CD14-positive monocyte (primary cell): ENCODE measurements around the gene DOCK1. TPM values are rescaled to one million over a fixed set of nuclear protein-coding genes. Genes with fewer than 3 reads are reported as not detected.

Experiments used
- DNase-seq, 3 donors: peaks; one replicate each; pipeline ENCODE4 v3.0.0-alpha.2; 2011 to 2022
- H2AFZ ChIP-seq: 2 replicates; pipeline ENCODE4 v1.6.0; 2012; ENCODE audit warnings: mild to moderate bottlenecking, low read depth, low read length, inconsistent platforms; ENCODE audit not compliant: insufficient read depth, poor library complexity, severe bottlenecking
- H3K27ac ChIP-seq, 2 donors: 1 replicate in 1 of 2; 2 replicates in 1 of 2; pipeline ENCODE4 v1.5.1; 2012 to 2013; ENCODE audit warnings: low read length in 2 of 2, control low read depth in 1 of 2, inconsistent platforms in 1 of 2, low read depth in 1 of 2, mild to moderate bottlenecking in 1 of 2
- H3K27me3 ChIP-seq, 2 donors: one replicate each; pipeline versions ENCODE4 v1.6.0 to v1.6.1; 2011 to 2013; ENCODE audit warnings: low read length in 2 of 2; ENCODE audit not compliant: control insufficient read depth in 2 of 2, insufficient read depth in 2 of 2
- H3K36me3 ChIP-seq, 2 donors: replicated peaks in 1 of 2; 1 replicate in 1 of 2; 2 replicates in 1 of 2; pipeline versions ENCODE4 v1.5.1 to v1.6.1; 2012 to 2013; ENCODE audit warnings: low read length in 2 of 2, control low read depth in 1 of 2, inconsistent platforms in 1 of 2, mild to moderate bottlenecking in 1 of 2; ENCODE audit not compliant: insufficient read depth in 2 of 2, control insufficient read depth in 1 of 2
- H3K4me1 ChIP-seq, 2 donors: 1 replicate in 1 of 2; 2 replicates in 1 of 2; pipeline versions ENCODE4 v1.5.1 to v1.6.1; 2012 to 2013; ENCODE audit warnings: low read length in 2 of 2, control low read depth in 1 of 2, inconsistent platforms in 1 of 2, mild to moderate bottlenecking in 1 of 2, moderate library complexity in 1 of 2; ENCODE audit not compliant: insufficient read depth in 2 of 2, control insufficient read depth in 1 of 2
- H3K4me2 ChIP-seq: replicated peaks from 2 replicates; pipeline ENCODE3; 2012; ENCODE audit warnings: low read length, moderate library complexity, mild to moderate bottlenecking; ENCODE audit not compliant: poor library complexity, severe bottlenecking; ENCODE audit errors: extremely low read depth
- H3K4me3 ChIP-seq, 3 experiments: fragments of 200-600 bp in 1 of 3; sonication (generic) in 1 of 3; replicated peaks in 1 of 3; 1 replicate in 2 of 3; 2 replicates in 1 of 3; pipeline ENCODE4 v1.5.1; 2011 to 2013; ENCODE audit warnings: low read length in 3 of 3, mild to moderate bottlenecking in 3 of 3, control low read depth in 2 of 3, low read depth in 2 of 3, inconsistent platforms in 1 of 3, moderate library complexity in 1 of 3
- H3K79me2 ChIP-seq: 2 replicates; pipeline ENCODE4 v1.6.0; 2012; ENCODE audit warnings: mild to moderate bottlenecking, control low read depth, inconsistent platforms, low read length, moderate library complexity; ENCODE audit not compliant: insufficient read depth
- H3K9ac ChIP-seq: 2 replicates; pipeline ENCODE4 v1.6.0; 2017; ENCODE audit warnings: low read length, mild to moderate bottlenecking; ENCODE audit not compliant: insufficient read depth, poor library complexity, severe bottlenecking
- H3K9me3 ChIP-seq, 2 donors: replicated peaks in 1 of 2; 1 replicate in 1 of 2; 2 replicates in 1 of 2; pipeline versions ENCODE4 v1.5.1 to v1.6.1; 2012 to 2013; ENCODE audit warnings: low read length in 2 of 2, control low read depth in 1 of 2; ENCODE audit not compliant: control insufficient read depth in 1 of 2, insufficient read depth in 1 of 2
- H4K20me1 ChIP-seq: 2 replicates; pipeline ENCODE4 v1.6.0; 2012; ENCODE audit warnings: mild to moderate bottlenecking, low read length, control low read depth, moderate library complexity; ENCODE audit not compliant: insufficient read depth
- H3K27ac Mint-ChIP-seq, 7 donors: one replicate each; pipeline ENCODE4 v1.8.0; 2020; ENCODE audit warnings: mild to moderate bottlenecking in 7 of 7, mixed read lengths in 7 of 7, moderate library complexity in 6 of 7, inconsistent platforms in 2 of 7
- H3K27me3 Mint-ChIP-seq, 3 donors: one replicate each; pipeline ENCODE4 v1.8.0; 2021 to 2022; ENCODE audit warnings: low read depth in 3 of 3, mild to moderate bottlenecking in 3 of 3, mixed read lengths in 3 of 3, moderate library complexity in 3 of 3, inconsistent platforms in 1 of 3
- H3K36me3 Mint-ChIP-seq, 2 donors: one replicate each; pipeline ENCODE4 v1.8.0; 2020; ENCODE audit warnings: mixed read lengths in 2 of 2, inconsistent platforms in 1 of 2, mild to moderate bottlenecking in 1 of 2
- H3K4me1 Mint-ChIP-seq: one replicate; pipeline ENCODE4 v1.8.0; 2020; ENCODE audit warnings: mild to moderate bottlenecking, mixed read lengths
- H3K4me3 Mint-ChIP-seq, 2 donors: one replicate each; pipeline ENCODE4 v1.8.0; 2020; ENCODE audit warnings: mild to moderate bottlenecking in 2 of 2, mixed read lengths in 2 of 2, moderate library complexity in 1 of 2
- H3K9me3 Mint-ChIP-seq, 7 donors: one replicate each; pipeline ENCODE4 v1.8.0; 2020 to 2022; ENCODE audit warnings: mixed read lengths in 7 of 7, mild to moderate bottlenecking in 6 of 7, moderate library complexity in 6 of 7, inconsistent platforms in 2 of 7
- CTCF ChIP-seq: fragments of 200-600 bp; IDR thresholded peaks from one replicate; pipeline ENCODE4 v1.8.0; 2022; ENCODE audit warnings: antibody characterized with exemption, mild to moderate bottlenecking
- WGBS: methylation state at CpG from one replicate; pipeline ENCODE4 v1.1.5; 2013; ENCODE audit warnings: missing lambda C conversion rate; ENCODE audit not compliant: insufficient coverage; 5-methylcytosine and 5-hydroxymethylcytosine counted together
- intact Hi-C, 2 donors: fragments of 100-400 bp; cut with micrococcal nuclease; formaldehyde crosslinking; loops; one replicate each; pipeline versions ENCODE4 v1.15.0 to v1.15.1; 2023
- polyA plus RNA-seq, 3 donors: library from polyadenylated mRNA; depleted of rRNA in 1 of 3; unstranded in 2 of 3; stranded (reverse) in 1 of 3; fragments of 300-500 nt in 2 of 3; fragments of >200 nt in 1 of 3; fragmentation: Illumina TruSeq in 2 of 3; gene quantifications; 1 replicate in 2 of 3; 2 replicates in 1 of 3; pipeline ENCODE4 v1.2.3, GENCODE V29; 2012 to 2021

Gene DOCK1
- polyA plus RNA-seq, 3 donors: 0.31 to 0.35 TPM; not detected in 1

GRCh38 chr10:126917375-126917774, 12.1 kb downstream of the DOCK1 start:
- Mint-ChIP-seq H3K4me3 (no peak overlapping the region), H3K36me3 (no peaks in the 10 kb centered on the region), H3K27ac (peak overlapping the region in 1 of 7 donors; percentile 40), H3K4me1 (no peaks in the 10 kb centered on the region), H3K27me3 (peaks cover 1 to 5% (median 2%) of the 10 kb centered on the region in 3 donors), H3K9me3 (peaks cover 0 to 7% (median 4%) of the 10 kb centered on the region in 7 donors)
- Histone ChIP-seq H3K27me3 (no peaks in the 10 kb centered on the region), H3K4me1 (no peaks in the 10 kb centered on the region), H3K9ac (no peak overlapping the region), H4K20me1 (no peaks in the 10 kb centered on the region), H3K36me3 (no peaks in the 10 kb centered on the region), H3K4me2 (no peak overlapping the region), H3K4me3 (no peak overlapping the region), H3K79me2 (no peaks in the 10 kb centered on the region), H3K9me3 (no peaks in the 10 kb centered on the region), H3K27ac (no peak overlapping the region), H2AFZ (no peak overlapping the region)
- intact Hi-C loops: no loop called here
- TF ChIP-seq CTCF: no peak
- no peak for DNase-seq
- WGBS: 92% methylated on average over 3 of the region's 7 CpGs

GRCh38 chr10:126917975-126918908, 13.0 kb downstream of the DOCK1 start:
- no peaks in the 10 kb centered on the region for H3K36me3 ChIP-seq
- no peak overlapping the region for H3K4me3 Mint-ChIP-seq
- no peaks in the 10 kb centered on the region for H3K79me2 ChIP-seq
- intact Hi-C loops: no loop called here
- H4K20me1 ChIP-seq: no peaks in the 10 kb centered on the region
- 96% methylated on average over 23 of the region's 24 CpGs for WGBS
- no peak overlapping the region for H3K27ac Mint-ChIP-seq
- peaks cover 1 to 5% (median 2%) of the 10 kb centered on the region in 3 donors for H3K27me3 Mint-ChIP-seq
- H3K36me3 Mint-ChIP-seq: no peaks in the 10 kb centered on the region
- no peaks in the 10 kb centered on the region for H3K4me1 Mint-ChIP-seq
- H2AFZ ChIP-seq: no peak overlapping the region
- H3K27me3 ChIP-seq: no peaks in the 10 kb centered on the region
- H3K9me3 Mint-ChIP-seq: peaks cover 0 to 6% (median 4%) of the 10 kb centered on the region in 7 donors
- H3K4me3 ChIP-seq: no peak overlapping the region
- no peaks in the 10 kb centered on the region for H3K9me3 ChIP-seq
- TF ChIP-seq CTCF: no peak
- no peak for DNase-seq
- no peak overlapping the region for H3K9ac ChIP-seq
- no peak overlapping the region for H3K27ac ChIP-seq
- H3K4me2 ChIP-seq: no peak overlapping the region
- H3K4me1 ChIP-seq: no peaks in the 10 kb centered on the region
